Measurements from ENCODE around the gene APP.

GRCh38 chr21:25881524-25882376 lies 288.8 kb downstream of the APP start:
- no peak for TF ChIP-seq POLR2AphosphoS5 (IDR thresholded peaks at IDR 0.05)
- no peak for TF ChIP-seq POLR2A (IDR thresholded peaks at IDR 0.05)
- peak; percentile 84 to 96 (median 90) for TF ChIP-seq CTCF (IDR thresholded peaks at IDR 0.05)
